MM.1S (cell line): ENCODE data around the gene LCN12.
A peak's percentile ranks its signal among the peaks of the same experiment; 100 is the strongest.

Source experiments
- DNase-seq: peaks from one replicate; pipeline ENCODE4 v3.0.0-alpha.2; 2015
- H2AFZ ChIP-seq: fragments of 300-600 bp; sonication (generic); 2 replicates; pipeline ENCODE4 v1.6.0; 2016; ENCODE audit warnings: antibody characterized with exemption, low read length
- H3F3A ChIP-seq: fragments of 300-600 bp; sonication (generic); 2 replicates; pipeline ENCODE4 v1.6.1; 2016; ENCODE audit warnings: mild to moderate bottlenecking, antibody characterized with exemption, low read length, moderate library complexity, mixed read lengths; ENCODE audit not compliant: insufficient read depth
- H3K27ac ChIP-seq: fragments of 300-600 bp; sonication (generic); 2 replicates; pipeline ENCODE4 v1.5.1; 2016; ENCODE audit warnings: mild to moderate bottlenecking, low read length
- H3K27me3 ChIP-seq: fragments of 300-600 bp; sonication (generic); replicated peaks from 2 replicates; pipeline ENCODE4 v1.6.0; 2016; ENCODE audit warnings: low read length; ENCODE audit not compliant: insufficient read depth
- H3K36me3 ChIP-seq: fragments of 300-600 bp; sonication (generic); replicated peaks from 2 replicates; pipeline ENCODE4 v1.6.1; 2016; ENCODE audit warnings: mild to moderate bottlenecking, low read length, mixed read lengths; ENCODE audit not compliant: insufficient read depth
- H3K4me1 ChIP-seq: fragments of 300-600 bp; sonication (generic); 2 replicates; pipeline ENCODE4 v1.6.1; 2016; ENCODE audit warnings: low read length, mixed read lengths
- H3K4me2 ChIP-seq: fragments of 300-600 bp; sonication (generic); 2 replicates; pipeline ENCODE4 v1.6.0; 2016; ENCODE audit warnings: low read depth, low read length
- H3K4me3 ChIP-seq: fragments of 300-600 bp; sonication (generic); 2 replicates; pipeline ENCODE4 v1.5.1; 2016; ENCODE audit warnings: low read length, mixed read lengths
- H3K79me2 ChIP-seq: fragments of 300-600 bp; sonication (generic); 2 replicates; pipeline ENCODE4 v1.6.1; 2016; ENCODE audit warnings: mixed run types, low read length, mixed read lengths
- H3K9ac ChIP-seq: fragments of 300-600 bp; sonication (generic); 2 replicates; pipeline ENCODE4 v1.6.1; 2016; ENCODE audit warnings: low read length, mixed read lengths
- H3K9me2 ChIP-seq: fragments of 300-600 bp; sonication (generic); replicated peaks from 2 replicates; pipeline ENCODE4 v1.6.1; 2016; ENCODE audit warnings: mild to moderate bottlenecking, low read length, mixed read lengths; ENCODE audit not compliant: insufficient read depth
- H3K9me3 ChIP-seq: fragments of 300-600 bp; sonication (generic); replicated peaks from 2 replicates; pipeline ENCODE4 v1.6.1; 2016; ENCODE audit warnings: mild to moderate bottlenecking, low read length, mixed read lengths; ENCODE audit not compliant: insufficient read depth
- H4K20me1 ChIP-seq: fragments of 300-600 bp; sonication (generic); 2 replicates; pipeline ENCODE4 v1.6.1; 2016; ENCODE audit warnings: mild to moderate bottlenecking, low read length, moderate library complexity, mixed read lengths; ENCODE audit not compliant: insufficient read depth
- CTCF ChIP-seq: fragments of 300-600 bp; sonication (generic); IDR thresholded peaks from 2 replicates; pipeline ENCODE4 v1.5.1; 2016; ENCODE audit warnings: antibody characterized with exemption, low read length, mixed read lengths
- EZH2 ChIP-seq: fragments of 300-600 bp; sonication (generic); optimal IDR thresholded peaks from 2 replicates; pipeline ENCODE3; 2017; ENCODE audit warnings: low read depth, mild to moderate bottlenecking, antibody characterized with exemption, low read length, mixed read lengths
- EZH2phosphoT487 ChIP-seq: fragments of 300-600 bp; sonication (generic); IDR thresholded peaks from 2 replicates; pipeline ENCODE4 v1.6.1; 2018; ENCODE audit warnings: antibody characterized with exemption, low read length

Gene LCN12

DNA sequence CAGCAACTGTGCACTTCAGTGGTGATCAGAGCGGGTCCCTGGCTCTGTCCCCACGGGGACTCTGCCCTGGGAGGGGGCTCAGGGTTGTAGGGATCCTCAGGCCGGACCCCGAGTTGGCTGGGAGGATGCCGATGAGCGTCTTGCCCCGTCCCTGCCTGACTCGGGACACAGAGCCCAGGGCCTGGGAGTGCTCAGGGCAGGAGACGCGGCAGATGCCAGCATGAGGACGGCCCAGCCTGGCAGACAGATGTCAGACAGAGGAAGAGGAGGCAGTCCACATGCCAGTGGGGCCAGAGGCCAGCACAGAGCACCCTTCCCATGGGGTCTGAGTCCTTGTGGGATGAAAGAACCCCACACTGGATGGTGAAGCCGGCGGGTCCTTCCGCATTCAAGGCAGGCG lies 11.3 kb downstream of the LCN12 start:
- Histone ChIP-seq H3F3A (no peaks in the 10 kb centered on the region), H3K9ac (no peak overlapping the region), H3K9me2 (no peaks in the 10 kb centered on the region), H4K20me1 (no peaks in the 10 kb centered on the region), H3K4me2 (no peak overlapping the region), H3K27me3 (peaks cover 70% of the 10 kb centered on the region), H3K4me1 (no peaks in the 10 kb centered on the region), H2AFZ (no peak overlapping the region), H3K79me2 (no peaks in the 10 kb centered on the region), H3K36me3 (no peaks in the 10 kb centered on the region), H3K9me3 (no peaks in the 10 kb centered on the region), H3K4me3 (no peak overlapping the region), H3K27ac (no peak overlapping the region)
- TF ChIP-seq EZH2phosphoT487 (no peak), EZH2 (no peak), CTCF (no peak)
- no peak for DNase-seq

DNA sequence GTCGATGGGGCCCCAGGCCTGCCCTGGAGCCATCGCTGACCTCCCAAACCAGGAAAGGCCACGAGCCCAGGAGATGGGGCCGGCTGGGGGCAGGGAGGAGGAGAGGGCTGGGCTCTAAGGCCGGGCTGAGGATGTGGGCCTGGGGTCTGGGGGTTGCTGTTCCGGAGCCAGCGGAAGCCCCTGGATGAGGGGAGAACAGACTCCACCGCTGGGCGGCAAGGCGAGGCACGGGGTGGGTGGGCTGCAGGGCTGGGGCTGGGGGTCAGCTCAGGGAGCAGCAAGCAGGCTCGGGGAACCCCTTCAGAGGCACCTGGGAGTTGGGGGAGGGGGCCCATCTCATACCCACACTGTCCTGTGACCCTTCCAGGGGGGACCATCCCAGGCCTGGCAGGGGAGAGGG lies 11.7 kb downstream of the LCN12 start:
- H2AFZ ChIP-seq, result no peak overlapping the region
- no peaks in the 10 kb centered on the region for H3K4me1 ChIP-seq
- no peaks in the 10 kb centered on the region for H3K79me2 ChIP-seq
- DNase-seq, result no peak
- no peak overlapping the region for H3K4me3 ChIP-seq
- no peaks in the 10 kb centered on the region for H3K36me3 ChIP-seq
- no peak overlapping the region for H3K4me2 ChIP-seq
- H3F3A ChIP-seq, result no peaks in the 10 kb centered on the region
- no peak overlapping the region for H3K27ac ChIP-seq
- TF ChIP-seq EZH2 (no peak), EZH2phosphoT487 (no peak), CTCF (no peak)
- H4K20me1 ChIP-seq, result no peaks in the 10 kb centered on the region
- H3K9ac ChIP-seq, result no peak overlapping the region
- H3K27me3 ChIP-seq, result peaks cover 70% of the 10 kb centered on the region
- H3K9me2 ChIP-seq, result no peaks in the 10 kb centered on the region
- H3K9me3 ChIP-seq, result no peaks in the 10 kb centered on the region

DNA sequence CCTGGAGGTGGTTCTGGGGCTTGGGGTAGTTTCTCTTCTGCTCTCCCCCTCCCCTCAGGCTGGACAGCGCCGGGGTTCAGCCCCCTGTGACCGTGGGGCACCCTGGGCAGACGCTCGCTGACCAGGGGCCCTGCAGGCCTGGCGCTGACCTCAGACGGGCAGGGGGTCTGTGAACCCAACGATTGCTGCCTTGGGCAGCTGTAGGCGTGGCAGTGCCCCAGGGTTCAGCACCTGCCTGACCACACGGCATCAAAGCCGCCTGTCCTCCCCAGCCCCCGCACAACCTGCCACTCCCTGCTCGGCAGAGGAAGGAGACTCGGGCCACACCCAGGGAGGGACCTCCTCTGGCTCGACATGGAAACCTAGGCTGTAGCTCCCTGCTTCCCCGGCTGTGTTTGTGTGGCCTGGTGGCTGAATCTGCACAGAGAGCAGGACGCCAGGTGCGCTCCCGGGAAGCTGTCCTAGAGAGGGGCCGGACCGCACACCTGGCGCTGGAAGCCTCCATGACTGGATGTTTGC lies 12.2 kb downstream of the LCN12 start:
- Histone ChIP-seq H3K36me3 (no peaks in the 10 kb centered on the region), H3K4me1 (no peaks in the 10 kb centered on the region), H3K4me3 (no peak overlapping the region), H3K9ac (no peak overlapping the region), H3K9me3 (no peaks in the 10 kb centered on the region), H3K9me2 (no peaks in the 10 kb centered on the region), H3K27ac (no peak overlapping the region), H2AFZ (no peak overlapping the region), H3F3A (no peaks in the 10 kb centered on the region), H3K4me2 (peak overlapping the region; percentile 14; the same call in 1 of the 2 replicates), H3K27me3 (peaks cover 70% of the 10 kb centered on the region), H4K20me1 (no peaks in the 10 kb centered on the region), H3K79me2 (no peaks in the 10 kb centered on the region)
- TF ChIP-seq EZH2 (no peak), EZH2phosphoT487 (no peak), CTCF (no peak)
- DNase-seq, result no peak
